ENCODE results near the gene PAWR.
"Not testable (repeated sequence)": the region's sequence is repeated elsewhere in the genome, so short reads cannot be mapped to it uniquely, and the experiment has no call there.

Gene PAWR

GRCh38 chr12:79645235-79645630 lies 45.5 kb downstream of the PAWR start:
- no peak overlapping the region for H3K27ac ChIP-seq
- H4K20me1 ChIP-seq = peaks cover 0 to 6% (median 0%) of the 10 kb centered on the region in 11 experiments; a peak in 2 of 22 replicates
- H3K36me3 ChIP-seq = peaks cover 0 to 11% (median 0%) of the 10 kb centered on the region in 11 experiments; a peak in 4 of 22 replicates
- no peak overlapping the region for H3K4me2 ChIP-seq
- H3K27me3 ChIP-seq = no peaks in the 10 kb centered on the region
- H3K9me3 ChIP-seq (replicated peaks in 1 of 11) = no peaks in the 10 kb centered on the region
- H3K4me1 ChIP-seq = no peaks in the 10 kb centered on the region
- no peak overlapping the region for H3K9ac ChIP-seq
- TF ChIP-seq Cebpa-rat (IDR thresholded peaks at IDR 0.05) = no peak
- H3K4me3 ChIP-seq = no peak overlapping the region

GRCh38 chr12:79644274-79645234 lies 46.2 kb downstream of the PAWR start:
- TF ChIP-seq Cebpa-rat (IDR thresholded peaks at IDR 0.05) = no peak
- H3K9me3 ChIP-seq (replicated peaks in 1 of 11) = no peaks in the 10 kb centered on the region
- H4K20me1 ChIP-seq = peaks cover 0 to 1% (median 0%) of the 10 kb centered on the region in 11 experiments; a peak in 2 of 22 replicates
- H3K27ac ChIP-seq = no peak overlapping the region
- H3K4me1 ChIP-seq = no peaks in the 10 kb centered on the region
- no peak overlapping the region for H3K4me2 ChIP-seq
- no peak overlapping the region for H3K4me3 ChIP-seq
- peaks cover 0 to 6% (median 0%) of the 10 kb centered on the region in 11 experiments; a peak in 4 of 22 replicates for H3K36me3 ChIP-seq
- H3K9ac ChIP-seq = no peak overlapping the region
- no peaks in the 10 kb centered on the region for H3K27me3 ChIP-seq

DNA sequence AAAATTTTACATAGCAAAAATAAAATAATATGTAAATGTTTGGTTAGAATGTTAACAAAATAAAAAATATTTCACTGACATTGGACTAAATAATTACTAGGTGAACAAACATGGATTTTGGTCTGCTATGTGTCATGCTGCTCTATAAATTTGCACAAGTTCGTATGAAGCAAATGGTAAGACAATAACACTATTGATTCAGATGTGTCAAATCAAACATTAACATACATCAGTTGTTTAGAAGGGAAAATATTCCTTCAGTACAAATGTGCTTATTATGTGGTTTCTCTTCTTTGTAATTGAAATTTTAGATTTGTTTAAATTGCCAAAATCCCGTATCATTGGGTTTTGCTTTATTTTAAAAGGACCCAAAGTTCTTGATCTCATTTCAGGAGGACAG lies 46.9 kb downstream of the PAWR start:
- H3K27me3 ChIP-seq = no peaks in the 10 kb centered on the region
- H3K4me2 ChIP-seq = no peak overlapping the region
- H3K9ac ChIP-seq = no peak overlapping the region
- H3K4me1 ChIP-seq = no peaks in the 10 kb centered on the region
- H4K20me1 ChIP-seq = no peaks in the 10 kb centered on the region; a peak in 2 of 22 replicates
- no peaks in the 10 kb centered on the region for H3K9me3 ChIP-seq (replicated peaks in 1 of 11)
- no peak overlapping the region for H3K4me3 ChIP-seq
- H3K36me3 ChIP-seq = peaks cover 0 to 2% (median 0%) of the 10 kb centered on the region in 11 experiments; a peak in 2 of 22 replicates
- H3K27ac ChIP-seq = no peak overlapping the region
- no peak for TF ChIP-seq Cebpa-rat (IDR thresholded peaks at IDR 0.05)

DNA sequence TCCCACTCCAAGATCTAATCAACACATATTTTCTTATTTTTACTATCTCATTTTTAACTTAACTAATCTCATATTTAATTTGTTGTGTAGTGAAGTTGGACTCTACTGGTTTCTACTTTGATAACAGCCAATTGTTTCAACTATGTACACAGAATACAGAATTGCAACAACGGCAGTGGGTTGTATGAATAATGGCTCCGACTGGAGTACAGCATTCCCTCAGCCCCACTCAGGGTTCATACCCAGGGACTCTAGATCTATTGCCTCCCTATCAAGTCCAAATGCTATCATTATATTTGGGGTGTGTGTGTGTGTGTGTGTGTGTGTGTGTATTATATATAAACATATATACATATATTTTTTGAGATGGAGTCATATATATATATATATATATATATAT lies 52.3 kb downstream of the PAWR start:
- Histone ChIP-seq H3K36me3 (no peaks in the 10 kb centered on the region), H3K4me2 (no peak overlapping the region), H3K4me3 (no peak overlapping the region), H3K9ac (no peak overlapping the region), H3K9me3 (replicated peaks in 1 of 11) (no peaks in the 10 kb centered on the region), H3K27me3 (no peaks in the 10 kb centered on the region), H4K20me1 (no peaks in the 10 kb centered on the region), H3K27ac (no peak overlapping the region), H3K4me1 (no peaks in the 10 kb centered on the region)
- no peak for TF ChIP-seq Cebpa-rat (IDR thresholded peaks at IDR 0.05)

DNA sequence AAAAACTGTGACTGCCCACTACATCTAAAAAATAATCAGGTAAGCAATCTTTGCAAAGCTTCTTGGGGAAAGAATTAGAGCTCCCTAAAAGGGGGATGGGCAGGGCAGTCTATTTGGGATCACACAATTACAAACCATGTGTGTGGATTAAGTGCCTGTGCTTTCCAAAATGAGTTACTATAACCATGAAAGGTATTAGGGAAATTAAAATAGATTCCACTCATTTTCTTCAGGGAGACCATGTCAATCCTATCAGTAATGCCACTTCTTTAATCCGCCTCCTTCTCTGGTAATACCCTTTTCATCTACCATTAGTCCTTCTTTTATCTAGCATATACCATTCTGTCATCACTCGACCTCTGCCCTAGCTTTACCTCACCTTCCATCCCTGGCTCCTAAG lies 53.7 kb downstream of the PAWR start:
- Histone ChIP-seq H3K9me3 (replicated peaks in 1 of 11) (no peaks in the 10 kb centered on the region), H3K27ac (no peak overlapping the region), H3K36me3 (no peaks in the 10 kb centered on the region), H4K20me1 (no peaks in the 10 kb centered on the region), H3K4me1 (no peaks in the 10 kb centered on the region), H3K27me3 (no peaks in the 10 kb centered on the region), H3K4me3 (no peak overlapping the region), H3K9ac (no peak overlapping the region), H3K4me2 (no peak overlapping the region)
- TF ChIP-seq Cebpa-rat (IDR thresholded peaks at IDR 0.05) = no peak

GRCh38 chr12:79635676-79636075 lies 55.1 kb downstream of the PAWR start:
- Histone ChIP-seq H3K4me2 (no peak overlapping the region), H3K27ac (no peak overlapping the region), H3K27me3 (no peaks in the 10 kb centered on the region), H3K4me1 (no peaks in the 10 kb centered on the region), H3K36me3 (no peaks in the 10 kb centered on the region), H4K20me1 (no peaks in the 10 kb centered on the region), H3K9ac (no peak overlapping the region), H3K4me3 (no peak overlapping the region), H3K9me3 (replicated peaks in 1 of 11) (no peaks in the 10 kb centered on the region)
- TF ChIP-seq Cebpa-rat (IDR thresholded peaks at IDR 0.05) = no peak

- Histone ChIP-seq H3K4me2 (no peak overlapping the region), H3K4me1 (no peaks in the 10 kb centered on the region), H3K4me3 (no peak overlapping the region), H3K9me3 (replicated peaks in 1 of 11) (peaks cover 0 to 4% (median 0%) of the 10 kb centered on the region in 11 experiments; a peak in 3 of 22 replicates), H3K27me3 (no peaks in the 10 kb centered on the region), H3K27ac (no peak overlapping the region), H4K20me1 (no peaks in the 10 kb centered on the region), H3K9ac (no peak overlapping the region), H3K36me3 (no peaks in the 10 kb centered on the region)
- no peak for TF ChIP-seq Cebpa-rat (IDR thresholded peaks at IDR 0.05)
Measured at GRCh38 chr12:79634957-79635471, 55.8 kb downstream of the PAWR start.

DNA sequence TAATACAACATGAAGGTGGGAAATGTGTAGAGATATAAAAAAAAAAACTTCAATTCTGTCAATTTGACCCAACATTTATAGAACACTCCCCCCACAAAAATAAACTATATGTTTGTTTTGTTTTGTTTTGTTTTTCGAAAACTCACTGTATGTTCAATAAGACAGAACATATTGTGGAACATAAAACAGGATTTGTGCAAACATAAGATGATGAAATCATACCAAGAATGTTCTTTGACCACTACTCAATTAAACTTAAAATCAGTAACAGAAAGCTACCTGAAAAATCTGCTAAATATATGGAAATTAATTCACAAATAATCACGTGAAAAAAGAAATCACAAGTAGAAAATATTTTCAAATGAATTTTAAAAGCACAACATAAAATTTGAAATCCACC lies 61.2 kb downstream of the PAWR start:
- no peak overlapping the region for H3K4me3 ChIP-seq
- TF ChIP-seq Cebpa-rat (IDR thresholded peaks at IDR 0.05) = no peak
- no peaks in the 10 kb centered on the region for H3K27me3 ChIP-seq
- no peak overlapping the region for H3K9ac ChIP-seq
- H3K36me3 ChIP-seq = no peaks in the 10 kb centered on the region
- no peaks in the 10 kb centered on the region for H3K4me1 ChIP-seq
- H3K9me3 ChIP-seq (replicated peaks in 1 of 11) = peaks cover 0 to 20% (median 4%) of the 10 kb centered on the region in 11 experiments; a peak in 7 of 22 replicates
- no peaks in the 10 kb centered on the region for H4K20me1 ChIP-seq
- H3K27ac ChIP-seq = no peak overlapping the region
- no peak overlapping the region for H3K4me2 ChIP-seq

GRCh38 chr12:79626735-79627134 lies 64.0 kb downstream of the PAWR start:
- H3K27me3 ChIP-seq, H3K4me2 ChIP-seq, H3K4me3 ChIP-seq, H3K27ac ChIP-seq, H3K9ac ChIP-seq, H3K4me1 ChIP-seq, H4K20me1 ChIP-seq, H3K36me3 ChIP-seq: not testable (repeated sequence)
- peaks cover 0 to 20% (median 4%) of the 10 kb centered on the region in 11 experiments; a peak in 7 of 22 replicates for H3K9me3 ChIP-seq (replicated peaks in 1 of 11)
